HG03378 (cell line): Measurements from ENCODE around the gene PCDHGC5.

Experiments used
- ATAC-seq: cut with Tn5 transposase; IDR thresholded peaks from one replicate; pipeline ENCODE4 v1.9.1; 2021; ENCODE audit warnings: mild to moderate bottlenecking, moderate library complexity; ENCODE audit not compliant: unreplicated experiment

The PCDHGC5 gene

DNA sequence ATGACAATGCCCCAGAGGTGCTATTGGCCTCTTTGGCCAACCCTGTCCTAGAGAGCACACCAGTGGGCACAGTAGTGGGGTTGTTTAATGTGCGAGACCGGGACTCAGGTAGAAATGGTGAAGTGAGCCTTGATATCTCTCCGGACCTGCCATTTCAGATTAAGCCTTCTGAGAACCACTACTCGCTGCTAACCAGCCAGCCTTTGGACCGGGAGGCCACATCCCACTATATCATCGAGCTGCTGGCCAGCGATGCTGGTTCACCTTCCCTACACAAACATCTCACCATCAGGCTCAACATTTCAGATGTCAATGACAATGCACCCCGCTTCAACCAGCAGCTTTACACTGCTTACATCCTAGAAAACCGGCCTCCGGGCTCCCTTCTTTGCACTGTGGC, 1.4 kb downstream of the PCDHGC5 start:
- no peak for ATAC-seq

DNA sequence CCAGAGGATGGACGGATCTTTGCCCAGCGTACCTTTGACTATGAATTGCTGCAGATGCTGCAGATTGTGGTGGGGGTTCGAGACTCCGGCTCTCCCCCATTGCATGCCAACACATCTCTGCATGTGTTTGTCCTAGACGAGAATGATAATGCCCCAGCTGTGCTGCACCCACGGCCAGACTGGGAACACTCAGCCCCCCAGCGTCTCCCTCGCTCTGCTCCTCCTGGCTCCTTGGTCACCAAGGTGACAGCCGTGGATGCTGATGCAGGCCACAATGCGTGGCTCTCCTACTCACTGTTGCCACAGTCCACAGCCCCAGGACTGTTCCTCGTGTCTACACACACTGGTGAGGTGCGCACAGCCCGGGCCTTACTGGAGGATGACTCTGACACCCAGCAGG, 1.9 kb downstream of the PCDHGC5 start:
- no peak for ATAC-seq

DNA sequence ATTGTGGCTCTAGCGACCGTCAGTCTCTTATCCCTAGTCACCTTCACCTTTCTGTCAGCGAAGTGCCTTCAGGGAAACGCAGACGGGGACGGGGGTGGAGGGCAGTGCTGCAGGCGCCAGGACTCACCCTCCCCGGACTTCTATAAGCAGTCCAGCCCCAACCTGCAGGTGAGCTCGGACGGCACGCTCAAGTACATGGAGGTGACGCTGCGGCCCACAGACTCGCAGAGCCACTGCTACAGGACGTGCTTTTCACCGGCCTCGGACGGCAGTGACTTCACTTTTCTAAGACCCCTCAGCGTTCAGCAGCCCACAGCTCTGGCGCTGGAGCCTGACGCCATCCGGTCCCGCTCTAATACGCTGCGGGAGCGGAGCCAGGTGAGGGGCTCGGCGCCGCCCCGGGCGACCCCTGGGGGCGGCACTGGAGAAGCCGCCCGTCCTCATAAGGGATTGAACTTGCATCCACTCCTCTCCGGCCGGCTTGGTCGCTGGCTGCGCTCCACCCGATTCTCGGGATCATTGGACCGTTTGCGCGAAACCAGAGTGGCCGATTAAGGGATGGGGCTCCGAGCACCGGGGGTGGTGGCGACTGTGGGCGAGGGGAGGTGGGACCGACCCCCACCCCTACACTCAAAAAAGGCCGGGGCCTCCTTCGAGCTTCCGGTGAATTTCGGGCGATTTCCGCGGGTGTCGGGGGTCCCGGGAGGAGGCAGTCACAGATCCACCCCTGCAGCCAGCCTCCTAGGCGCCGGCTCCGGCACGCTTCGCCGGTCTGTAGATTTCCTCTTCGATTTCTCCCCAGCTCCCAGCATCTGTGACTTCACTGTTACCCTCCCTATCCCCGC, 2.7 kb downstream of the PCDHGC5 start:
- peak; percentile 19 for ATAC-seq

GRCh38 chr5:141492168-141492885, 3.4 kb downstream of the PCDHGC5 start:
- ATAC-seq = peak; percentile 46

DNA sequence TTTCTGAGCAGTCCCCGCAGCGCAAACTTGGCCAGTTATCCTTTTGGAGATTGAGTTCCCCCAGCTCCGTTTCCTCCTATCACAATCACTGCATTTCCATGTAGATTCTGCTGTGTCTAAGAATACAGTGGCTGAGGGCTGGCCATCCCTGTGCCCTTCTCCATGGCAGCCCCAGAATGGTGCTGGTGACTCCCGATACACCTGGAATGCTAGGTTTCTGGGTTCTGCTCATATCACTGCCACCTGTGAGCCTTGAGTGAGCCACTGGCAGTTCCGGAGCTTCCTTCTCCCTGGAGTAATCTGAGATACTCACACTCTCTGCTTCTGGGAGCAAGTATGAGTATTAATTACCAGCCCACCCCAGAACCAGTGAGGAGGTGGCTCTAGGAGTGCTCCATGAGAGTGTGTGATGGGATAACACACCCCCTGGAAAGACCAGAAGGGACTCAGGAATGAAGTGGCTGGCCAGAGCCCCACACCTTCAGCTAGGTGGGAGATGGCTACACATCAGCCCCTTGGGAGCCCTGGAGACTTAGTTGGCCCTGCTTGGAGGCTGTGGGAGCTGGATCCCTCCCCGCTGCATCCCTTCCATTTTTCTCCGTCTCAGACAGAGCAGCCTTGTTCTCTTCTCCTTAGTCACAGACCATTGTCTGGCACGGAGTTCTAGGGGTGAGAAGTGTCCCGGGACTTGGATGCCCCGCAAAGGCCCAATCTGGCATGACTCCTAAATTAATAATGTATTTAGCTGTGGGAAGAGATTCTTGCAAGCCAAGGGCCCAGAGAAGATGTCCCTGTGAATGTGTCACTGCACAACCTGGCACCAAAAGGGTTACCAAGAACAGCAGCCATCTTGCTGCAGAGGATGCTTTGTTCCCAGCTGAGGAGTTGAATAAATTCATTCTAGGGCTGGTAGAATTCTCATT, 4.9 kb downstream of the PCDHGC5 start:
- no peak for ATAC-seq

- ATAC-seq = no peak
Measured at GRCh38 chr5:141494761-141495452, 6.0 kb downstream of the PCDHGC5 start.

DNA sequence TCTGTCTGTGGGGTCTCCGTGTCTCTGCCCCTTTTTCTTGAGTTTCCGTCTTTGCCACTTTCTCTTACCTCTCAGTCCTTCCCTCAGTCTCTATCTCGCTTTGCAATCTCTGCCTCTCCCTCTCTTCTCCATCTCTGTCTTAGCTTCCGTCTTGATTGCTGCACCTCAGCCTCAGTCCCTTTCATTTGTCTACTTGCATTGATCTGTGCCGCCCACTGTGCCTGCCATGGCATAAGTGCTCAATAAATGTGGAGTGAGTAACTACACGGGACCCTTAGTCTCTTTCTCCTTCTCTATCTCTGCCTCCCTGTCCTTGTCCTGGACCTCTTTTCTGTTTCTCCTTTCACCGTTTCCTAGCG, 6.6 kb downstream of the PCDHGC5 start:
- ATAC-seq = no peak

DNA sequence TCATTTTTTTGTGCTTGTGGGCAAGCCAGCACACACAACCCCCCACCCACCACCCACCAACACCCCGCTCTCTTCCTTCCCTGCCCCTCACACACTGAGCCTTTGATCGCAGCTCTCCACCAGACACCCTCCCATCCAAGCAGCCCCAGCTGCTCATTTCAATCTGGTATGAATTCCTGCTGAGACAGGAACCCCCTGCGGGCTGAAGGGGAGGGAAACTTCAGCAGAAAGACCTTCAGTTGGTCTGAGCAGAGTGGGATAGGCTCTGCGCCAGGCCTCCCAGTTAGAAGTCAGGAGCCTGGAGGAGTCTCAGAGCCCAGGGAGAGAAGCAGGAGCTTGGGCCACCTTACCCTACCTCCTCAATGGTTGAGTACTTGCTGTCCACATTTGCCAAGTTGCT, 7.2 kb downstream of the PCDHGC5 start:
- no peak for ATAC-seq

DNA sequence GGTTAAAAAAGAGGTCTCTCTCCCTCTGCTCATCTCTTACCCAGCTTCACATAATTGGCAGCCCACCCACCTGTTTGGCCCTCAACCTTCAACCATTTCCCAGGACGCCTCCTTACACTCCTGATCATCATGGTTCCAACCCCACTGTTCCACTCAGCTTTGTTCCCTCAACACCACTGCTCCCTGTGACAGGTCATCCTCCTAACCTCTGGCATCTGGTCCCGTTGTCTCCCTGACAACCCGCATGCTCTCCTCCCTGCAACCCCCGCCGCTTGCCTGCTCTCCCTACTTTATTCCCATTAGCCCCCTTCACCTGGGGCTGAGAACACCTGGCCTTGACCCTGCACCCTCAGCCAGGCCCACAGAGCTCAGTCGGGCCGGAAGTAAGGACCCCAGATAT, 12.9 kb downstream of the PCDHGC5 start:
- ATAC-seq = no peak

- ATAC-seq = no peak
Measured at GRCh38 chr5:141503681-141504080, 14.8 kb downstream of the PCDHGC5 start.

- no peak for ATAC-seq
Measured at GRCh38 chr5:141504216-141504615, 15.3 kb downstream of the PCDHGC5 start.

DNA sequence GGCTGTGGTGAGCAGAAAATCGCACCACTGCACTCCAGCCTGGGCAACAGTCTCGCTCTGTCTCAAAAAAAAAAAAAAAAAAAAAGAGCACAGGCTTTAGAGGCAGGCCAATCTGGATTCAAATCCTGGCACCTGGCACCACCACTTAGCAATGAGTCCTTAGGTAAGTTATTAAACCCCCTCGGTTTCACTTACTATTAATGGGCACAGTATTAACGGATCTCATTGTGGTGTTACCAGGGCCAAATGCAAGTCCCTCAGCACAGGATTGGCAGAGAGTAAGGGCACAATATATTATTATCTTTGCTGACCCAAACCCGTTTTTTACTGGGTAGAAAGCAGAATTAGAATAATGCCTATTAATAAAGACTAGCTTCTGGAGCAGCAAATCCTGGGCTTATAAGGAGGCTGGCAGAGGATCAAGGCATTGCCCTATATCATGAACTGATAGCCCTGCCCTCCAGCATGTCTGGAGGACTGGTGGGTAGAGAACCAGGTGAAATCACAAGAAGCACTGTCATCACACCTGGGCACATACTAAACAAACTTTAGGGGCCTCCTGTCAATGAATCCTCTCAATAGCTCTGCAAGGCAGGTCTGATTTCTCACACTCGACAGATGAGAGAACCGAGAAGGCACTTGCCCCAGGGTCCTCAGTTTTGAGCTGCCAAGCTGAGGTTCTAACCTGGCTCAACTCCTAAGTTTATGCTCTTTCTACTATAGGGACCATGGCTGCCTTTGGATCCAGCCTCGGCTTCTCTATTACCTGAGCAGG, 17.7 kb downstream of the PCDHGC5 start:
- ATAC-seq = no peak

DNA sequence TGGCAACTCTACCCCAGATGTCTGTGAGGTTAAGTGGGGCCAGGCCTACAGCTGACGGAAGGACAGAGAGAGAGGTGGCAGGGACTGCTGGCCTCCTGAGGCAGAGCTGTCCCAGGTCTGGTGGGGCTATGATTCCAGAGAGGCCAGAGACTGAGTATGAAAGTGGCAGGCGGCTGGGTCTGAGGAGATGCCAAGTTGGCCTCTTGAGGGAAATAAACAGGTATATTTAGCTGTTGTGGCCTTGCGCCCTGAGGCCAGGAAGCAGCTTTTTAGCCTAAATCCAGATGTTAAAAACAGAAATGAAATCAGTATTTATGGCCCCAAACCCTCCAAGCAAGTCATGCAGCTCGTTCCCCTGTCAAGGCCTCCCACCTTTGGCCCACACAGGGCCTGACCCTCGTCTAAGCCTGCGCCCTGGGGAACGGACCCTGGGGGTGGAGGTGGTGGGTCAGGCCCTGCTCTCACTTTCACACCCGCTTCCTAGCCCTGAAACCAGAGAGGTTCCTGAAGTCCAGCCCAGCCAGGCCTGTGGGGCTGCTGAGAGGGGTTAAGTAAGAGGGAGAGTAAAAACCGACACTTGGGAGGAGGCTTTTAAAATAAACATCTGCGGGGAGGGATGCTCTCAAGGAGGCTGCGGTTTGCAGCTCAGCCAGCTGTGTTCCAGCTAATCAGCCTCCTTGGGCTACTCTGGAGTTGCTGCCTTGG, 18.7 kb downstream of the PCDHGC5 start:
- ATAC-seq = peak; percentile 33

DNA sequence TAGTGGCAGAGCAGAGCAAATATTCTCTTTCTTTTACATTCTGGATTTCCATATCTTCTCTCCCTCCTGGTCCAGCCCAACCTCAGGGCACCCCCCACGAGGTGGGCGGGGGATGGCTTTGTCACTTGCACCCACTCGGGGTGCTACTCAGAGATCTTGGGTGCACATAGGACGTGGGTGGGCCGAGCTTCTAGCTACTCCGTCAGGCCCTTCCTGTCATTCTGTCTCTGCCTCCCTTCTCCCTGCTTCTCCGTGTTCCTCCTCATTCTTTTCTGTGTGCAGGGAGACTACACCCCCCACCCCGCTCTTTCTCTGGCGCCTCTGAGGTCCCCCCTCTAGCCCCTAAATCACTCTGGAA, 19.5 kb downstream of the PCDHGC5 start:
- no peak for ATAC-seq

DNA sequence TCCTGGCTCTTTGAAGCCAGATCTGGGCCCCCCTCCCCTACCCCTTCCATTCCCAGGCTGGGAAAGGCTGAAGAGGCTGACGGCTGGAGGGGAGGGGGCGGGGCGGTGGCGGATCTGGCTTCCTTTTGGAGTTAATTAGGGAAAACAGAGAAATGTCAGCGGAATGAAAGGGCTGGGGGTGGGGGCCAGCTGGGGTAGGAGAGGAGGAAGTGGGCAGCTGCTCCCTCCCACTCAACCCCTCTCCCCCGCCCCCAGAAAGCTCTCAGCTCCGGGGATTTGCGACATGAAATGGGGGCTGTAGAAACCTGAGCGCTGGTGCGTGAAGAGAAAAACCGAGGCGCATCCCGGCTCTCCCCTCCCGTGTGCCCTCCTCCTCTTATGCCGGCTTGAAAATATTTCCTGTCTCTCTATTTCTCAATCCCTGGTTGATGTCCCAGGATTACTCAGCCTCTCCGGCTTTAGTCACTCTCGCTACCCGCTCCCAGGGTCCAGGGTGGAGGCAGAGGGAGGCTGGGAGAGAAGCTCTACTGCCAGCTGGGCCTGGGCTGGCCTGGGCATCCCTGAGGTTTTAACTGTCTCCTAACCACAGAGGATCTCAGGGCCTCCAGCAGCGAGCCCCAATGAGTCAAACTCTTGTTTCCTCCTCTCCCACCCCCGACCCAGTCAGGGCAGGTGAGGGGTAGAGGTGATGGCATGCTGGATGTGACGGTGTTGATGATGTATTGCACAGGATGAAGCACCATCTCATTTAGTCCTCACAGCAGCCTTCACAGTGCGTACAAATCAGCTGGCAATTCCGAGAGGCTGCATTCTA, 20.1 kb downstream of the PCDHGC5 start:
- ATAC-seq = no peak

DNA sequence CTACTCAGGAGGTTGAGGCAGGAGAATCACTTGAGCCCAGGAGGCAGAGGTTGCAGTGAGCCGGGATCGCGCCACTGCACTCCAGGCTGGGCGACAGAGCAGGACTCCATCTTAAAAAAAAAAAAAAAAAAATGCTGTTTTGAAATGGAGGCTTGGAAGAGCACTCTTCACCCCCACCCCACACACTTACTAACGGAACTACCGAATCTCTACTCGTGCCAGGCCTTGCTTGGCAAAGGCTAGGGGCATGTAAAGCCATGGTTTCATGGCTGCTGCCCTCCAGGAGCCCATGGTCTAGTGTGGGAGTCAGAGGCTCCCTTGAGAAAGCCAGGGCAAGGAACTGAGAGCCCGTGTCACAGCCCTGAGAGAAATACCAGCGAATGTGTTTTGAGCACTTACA, 21.3 kb downstream of the PCDHGC5 start:
- no peak for ATAC-seq

DNA sequence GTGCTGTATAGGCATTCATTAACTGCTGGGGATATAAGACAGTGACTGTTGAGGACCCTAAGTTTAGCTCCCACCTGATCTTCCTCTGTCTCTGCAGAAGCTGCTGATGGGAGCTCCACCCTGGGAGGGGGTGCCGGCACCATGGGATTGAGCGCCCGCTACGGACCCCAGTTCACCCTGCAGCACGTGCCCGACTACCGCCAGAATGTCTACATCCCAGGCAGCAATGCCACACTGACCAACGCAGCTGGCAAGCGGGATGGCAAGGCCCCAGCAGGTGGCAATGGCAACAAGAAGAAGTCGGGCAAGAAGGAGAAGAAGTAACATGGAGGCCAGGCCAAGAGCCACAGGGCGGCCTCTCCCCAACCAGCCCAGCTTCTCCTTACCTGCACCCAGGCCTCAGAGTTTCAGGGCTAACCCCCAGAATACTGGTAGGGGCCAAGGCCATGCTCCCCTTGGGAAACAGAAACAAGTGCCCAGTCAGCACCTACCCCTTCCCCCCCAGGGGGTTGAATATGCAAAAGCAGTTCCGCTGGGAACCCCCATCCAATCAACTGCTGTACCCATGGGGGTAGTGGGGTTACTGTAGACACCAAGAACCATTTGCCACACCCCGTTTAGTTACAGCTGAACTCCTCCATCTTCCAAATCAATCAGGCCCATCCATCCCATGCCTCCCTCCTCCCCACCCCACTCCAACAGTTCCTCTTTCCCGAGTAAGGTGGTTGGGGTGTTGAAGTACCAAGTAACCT, 22.1 kb downstream of the PCDHGC5 start:
- ATAC-seq = peak; percentile 37

- no peak for ATAC-seq
Measured at GRCh38 chr5:141511771-141512325, 23.0 kb downstream of the PCDHGC5 start.
